Body of pancreas (tissue), 4 donors: ENCODE measurements around the gene VPS37B. TPM values are rescaled to one million over a fixed set of nuclear protein-coding genes. Genes with fewer than 3 reads are reported as not detected.

ENCODE experiments used
- ATAC-seq: fragments of 150-250 bp; one replicate; pipeline ENCODE4 v1.9.1; 2016
- DNase-seq, 4 donors: peaks; one replicate each; pipeline ENCODE4 v3.0.0-alpha.2; 2019
- H3K27ac ChIP-seq, 4 donors: fragments of 200-600 bp; sonication (generic); 1 replicate in 3 of 4; 2 replicates in 1 of 4; pipeline versions ENCODE4 v1.5.1 to v1.6.1; 2016 to 2019; ENCODE audit warnings: mild to moderate bottlenecking in 1 of 4, mixed read lengths in 1 of 4, moderate library complexity in 1 of 4
- H3K27me3 ChIP-seq, 2 donors: fragments of 200-600 bp; sonication (generic); one replicate each; pipeline ENCODE4 v1.6.0; 2016; ENCODE audit warnings: mild to moderate bottlenecking in 1 of 2
- H3K36me3 ChIP-seq, 2 donors: fragments of 200-600 bp; sonication (generic); replicated peaks in 1 of 2; 2 replicates each; pipeline ENCODE4 v1.5.1; 2016; ENCODE audit warnings: low read depth in 2 of 2; ENCODE audit not compliant: insufficient read depth in 1 of 2
- H3K4me1 ChIP-seq: fragments of 200-600 bp; sonication (generic); one replicate; pipeline ENCODE4 v1.6.0; 2016
- H3K4me3 ChIP-seq, 2 donors: fragments of 200-600 bp; sonication (generic); 1 replicate in 1 of 2; 2 replicates in 1 of 2; pipeline ENCODE4 v1.5.1; 2016 to 2019
- H3K9me3 ChIP-seq, 3 donors: fragments of 200-600 bp; sonication (generic); 1 replicate in 2 of 3; 2 replicates in 1 of 3; pipeline ENCODE4 v1.5.1; 2016
- POLR2A ChIP-seq, 3 donors: fragments of 450-650 bp; IDR thresholded peaks; one replicate each; pipeline ENCODE4 v1.6.1; 2016; ENCODE audit warnings: antibody characterized with exemption in 3 of 3, mild to moderate bottlenecking in 2 of 3
- WGBS, 2 donors: methylation state at CpG; one replicate each; pipeline ENCODE4 v1.1.5; 2017; 5-methylcytosine and 5-hydroxymethylcytosine counted together
- intact Hi-C: fragments of 100-400 bp; cut with DNase I; formaldehyde crosslinking; loops from one replicate; pipeline ENCODE4 v1.15.1; 2023
- total RNA-seq, 2 donors: library from RNA; depleted of rRNA; stranded (reverse); fragments of >200 nt; gene quantifications; one replicate each; pipeline ENCODE4 v1.1.0, GENCODE V29; 2016
- TF ChIP-seq, protein P1 (sequence below), 7 experiments: fragments of 450-650 bp in 4 of 7; fragments of 200-600 bp in 3 of 7; sonication (generic) in 3 of 7; IDR thresholded peaks; one replicate each; pipeline ENCODE4 v1.5.1; 2016 to 2019; ENCODE audit warnings: antibody characterized with exemption in 7 of 7

Gene VPS37B
- total RNA-seq, 2 donors from 2014 or later: 18.7 to 46.8 TPM

DNA sequence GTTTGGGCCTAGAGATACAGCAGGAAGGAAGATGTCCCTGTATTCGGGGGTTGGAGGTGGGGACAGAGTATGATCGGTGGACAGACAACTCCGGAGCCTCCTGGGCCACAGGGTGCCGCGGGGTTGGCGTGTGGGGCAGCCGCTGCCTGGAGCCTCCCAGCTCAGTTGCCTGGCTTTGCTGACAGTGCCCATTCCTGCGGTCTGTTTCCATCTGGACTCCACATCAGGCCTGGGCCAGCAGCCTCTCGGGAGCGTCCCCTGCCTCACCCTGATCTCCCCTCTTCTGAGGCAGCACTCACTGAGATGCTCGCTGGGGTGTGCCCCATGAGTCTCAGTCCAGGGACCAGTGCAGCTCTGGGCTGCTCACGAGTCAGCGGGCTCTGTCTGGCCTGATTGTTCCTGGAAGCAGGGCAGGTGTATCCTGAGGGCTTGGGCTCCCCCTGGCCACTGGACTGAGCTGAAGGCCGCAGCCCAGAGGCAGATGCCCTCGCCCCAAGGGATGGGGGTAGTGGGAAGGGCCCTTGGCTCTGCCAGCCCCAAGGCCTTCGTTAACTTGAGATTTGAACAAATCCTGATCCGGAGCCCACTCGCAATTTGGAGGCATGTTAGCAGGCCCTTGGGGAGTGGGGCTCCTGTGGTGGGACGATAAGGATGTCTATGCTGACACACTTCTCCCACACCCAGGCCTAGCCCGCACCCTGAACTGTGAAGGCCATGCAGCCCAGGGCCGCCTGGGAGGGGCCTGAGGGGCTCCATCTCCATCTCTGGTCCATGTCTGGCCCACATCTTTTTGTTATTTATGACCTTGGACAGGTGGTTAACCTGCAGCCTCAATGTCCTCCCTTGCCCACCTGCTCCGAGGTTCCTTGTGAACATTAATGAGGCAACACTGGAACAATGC lies 53.2 kb downstream of the VPS37B start:
- Histone ChIP-seq H3K9me3 (no peaks in the 10 kb centered on the region), H3K27ac (peak overlapping the region; percentile 37 to 93 (median 78)), H3K36me3 (no peaks in the 10 kb centered on the region), H3K4me3 (no peak overlapping the region), H3K4me1 (peaks cover 88% of the 10 kb centered on the region), H3K27me3 (no peaks in the 10 kb centered on the region)
- ATAC-seq: no peak
- intact Hi-C loops: no loop called here
- whole genome bisulfite sequencing, 2 donors: 65 to 68% methylated on average over 9 to 22 of the region's 22 CpGs
- peak in 2 of 4 donors; percentile 27 to 35 for DNase-seq
- TF ChIP-seq, protein P1, sequence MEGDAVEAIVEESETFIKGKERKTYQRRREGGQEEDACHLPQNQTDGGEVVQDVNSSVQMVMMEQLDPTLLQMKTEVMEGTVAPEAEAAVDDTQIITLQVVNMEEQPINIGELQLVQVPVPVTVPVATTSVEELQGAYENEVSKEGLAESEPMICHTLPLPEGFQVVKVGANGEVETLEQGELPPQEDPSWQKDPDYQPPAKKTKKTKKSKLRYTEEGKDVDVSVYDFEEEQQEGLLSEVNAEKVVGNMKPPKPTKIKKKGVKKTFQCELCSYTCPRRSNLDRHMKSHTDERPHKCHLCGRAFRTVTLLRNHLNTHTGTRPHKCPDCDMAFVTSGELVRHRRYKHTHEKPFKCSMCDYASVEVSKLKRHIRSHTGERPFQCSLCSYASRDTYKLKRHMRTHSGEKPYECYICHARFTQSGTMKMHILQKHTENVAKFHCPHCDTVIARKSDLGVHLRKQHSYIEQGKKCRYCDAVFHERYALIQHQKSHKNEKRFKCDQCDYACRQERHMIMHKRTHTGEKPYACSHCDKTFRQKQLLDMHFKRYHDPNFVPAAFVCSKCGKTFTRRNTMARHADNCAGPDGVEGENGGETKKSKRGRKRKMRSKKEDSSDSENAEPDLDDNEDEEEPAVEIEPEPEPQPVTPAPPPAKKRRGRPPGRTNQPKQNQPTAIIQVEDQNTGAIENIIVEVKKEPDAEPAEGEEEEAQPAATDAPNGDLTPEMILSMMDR (IDR thresholded peaks at IDR 0.05): peak in 1 of 7 experiments; percentile 13
- no peak for TF ChIP-seq POLR2A (IDR thresholded peaks at IDR 0.05)

DNA sequence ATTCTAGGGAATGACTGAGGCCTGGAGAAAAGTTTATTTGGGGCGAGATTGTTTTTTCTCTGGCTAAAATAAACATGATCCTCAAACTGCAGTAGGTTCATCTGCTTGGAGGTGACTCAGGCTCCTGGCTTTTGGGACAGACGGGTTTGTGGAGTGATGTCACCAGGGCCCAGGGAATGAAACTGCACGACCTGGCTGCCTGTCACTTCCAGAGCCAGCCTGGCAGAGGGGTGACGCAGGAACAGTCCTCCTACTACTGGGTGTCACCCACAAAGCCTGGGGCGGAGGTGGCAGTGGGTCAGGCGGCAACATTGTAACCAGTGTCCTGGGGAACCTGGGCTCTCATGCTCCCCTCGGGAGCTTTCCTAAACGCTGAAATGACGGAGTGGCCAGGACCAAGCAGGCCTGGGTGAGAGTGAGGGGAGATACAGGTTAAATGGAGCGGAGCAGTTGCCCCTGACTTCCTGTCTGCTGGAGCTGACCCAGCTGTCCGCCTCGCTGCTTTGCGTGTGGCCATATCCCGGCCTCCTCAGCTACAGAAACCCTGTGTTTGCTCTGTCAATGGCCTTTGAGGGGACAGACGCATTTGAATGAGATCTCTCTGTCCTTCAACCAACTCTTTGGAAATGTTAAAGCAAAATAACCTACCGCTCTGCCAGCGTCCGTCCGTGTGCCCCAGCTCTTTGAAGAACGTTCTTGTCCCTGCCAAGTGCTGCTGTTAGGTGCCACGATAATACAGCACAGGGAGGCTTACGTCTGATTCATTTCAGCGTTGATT lies 54.2 kb downstream of the VPS37B start:
- DNase-seq (peak in 3 of 4 donors; percentile 52 to 74 (median 71)), ATAC-seq (peak; percentile 42)
- TF ChIP-seq POLR2A (IDR thresholded peaks at IDR 0.05): peak in 2 of 3 donors; percentile 11 to 37
- TF ChIP-seq, protein P1 (IDR thresholded peaks at IDR 0.05): no peak
- Histone ChIP-seq H3K4me1 (peaks cover 97% of the 10 kb centered on the region), H3K27ac (peak overlapping the region; percentile 37 to 93 (median 78)), H3K9me3 (no peaks in the 10 kb centered on the region), H3K27me3 (no peaks in the 10 kb centered on the region), H3K36me3 (no peaks in the 10 kb centered on the region), H3K4me3 (no peak overlapping the region)
- WGBS, 2 donors: 25 to 41% methylated on average over 14 to 23 of the region's 23 CpGs
- intact Hi-C loops: no loop called here

DNA sequence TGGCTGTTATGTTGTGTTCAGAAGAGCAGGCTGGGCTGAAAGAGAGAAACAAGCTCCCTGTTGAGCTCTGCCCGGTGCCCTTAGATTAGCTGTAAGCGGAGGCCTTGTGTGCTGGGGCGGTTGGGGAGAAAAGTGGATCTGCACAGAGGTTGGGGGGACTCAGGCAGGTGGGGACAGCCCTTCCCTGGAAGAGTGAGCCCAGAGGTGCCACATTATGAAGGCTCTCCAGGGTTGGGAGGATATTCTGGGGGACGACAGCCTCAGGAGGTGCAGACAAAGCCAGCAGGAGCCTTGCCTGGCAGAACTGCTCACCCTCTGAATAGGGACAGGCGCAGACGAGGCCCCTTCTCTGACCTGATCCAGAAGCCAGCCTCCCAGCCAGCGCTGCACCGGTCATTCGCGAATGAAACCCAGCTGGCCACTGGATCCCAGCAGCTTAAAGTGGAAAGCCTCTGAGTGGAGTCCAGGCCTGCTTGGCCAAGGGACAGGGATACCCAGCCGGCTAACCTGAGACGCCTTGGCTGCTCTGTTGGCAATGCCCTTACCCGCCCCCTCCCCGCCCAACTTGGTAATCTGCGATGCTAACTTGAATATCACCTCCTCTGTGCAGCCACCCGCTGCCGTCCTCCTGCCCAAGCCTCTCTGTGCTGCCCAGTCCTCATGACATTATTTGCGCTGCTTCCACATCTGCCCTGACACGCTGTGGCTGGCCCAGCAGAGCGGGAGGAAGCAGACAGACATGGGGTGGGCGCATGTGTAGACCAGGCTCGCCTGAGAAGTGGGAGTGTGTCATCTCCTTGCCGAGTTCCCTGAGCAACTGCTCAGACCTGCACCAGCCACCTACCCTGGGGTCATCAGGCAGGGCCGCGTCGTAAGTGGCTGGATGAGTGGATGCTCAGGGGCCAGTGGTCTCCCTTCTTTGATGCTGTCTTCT lies 55.1 kb downstream of the VPS37B start:
- WGBS, 2 donors: 77 to 83% methylated on average over 17 to 25 of the region's 26 CpGs
- Histone ChIP-seq H3K27me3 (no peaks in the 10 kb centered on the region), H3K4me3 (no peak overlapping the region), H3K27ac (peak overlapping the region in 3 of 4 donors; percentile 83 to 93 (median 83)), H3K9me3 (no peaks in the 10 kb centered on the region), H3K4me1 (peaks cover 91% of the 10 kb centered on the region), H3K36me3 (no peaks in the 10 kb centered on the region)
- TF ChIP-seq, protein P1 (IDR thresholded peaks at IDR 0.05): no peak
- TF ChIP-seq POLR2A (IDR thresholded peaks at IDR 0.05): no peak
- ATAC-seq (no peak), DNase-seq (peak in 1 of 4 donors; percentile 17)
- intact Hi-C loops: no loop called here

DNA sequence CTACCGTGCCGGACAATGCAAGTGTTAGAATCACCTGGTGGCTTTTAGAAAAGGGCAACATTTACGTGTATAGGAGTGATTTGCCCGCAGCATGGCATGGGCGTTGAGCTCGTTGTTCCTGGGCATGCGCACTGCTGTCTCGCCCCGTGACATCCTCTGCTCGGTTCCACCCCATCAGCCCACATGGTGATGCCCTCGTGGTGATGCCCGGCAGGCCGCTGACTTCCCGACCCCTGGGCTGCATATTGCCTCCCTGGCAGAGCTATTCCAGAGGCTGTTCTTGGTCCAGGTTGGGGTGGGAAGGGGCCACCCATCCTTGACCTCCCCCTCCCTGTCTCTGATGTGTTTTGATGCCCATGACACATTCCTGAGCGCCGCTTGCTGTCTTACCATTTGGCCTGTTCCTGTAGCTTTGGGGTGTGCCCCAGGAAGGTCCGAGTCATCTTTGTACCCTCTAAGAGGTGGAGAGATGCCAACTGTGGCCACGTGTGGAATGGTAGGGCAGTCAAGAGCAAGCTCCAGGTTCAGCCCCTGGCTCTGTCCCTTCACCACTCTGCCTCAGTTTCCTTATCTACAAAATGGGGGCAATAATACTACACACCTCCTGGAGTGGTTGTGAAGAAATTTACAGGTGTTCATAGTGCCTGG lies 55.9 kb downstream of the VPS37B start:
- intact Hi-C loops: no loop called here
- H3K4me3 ChIP-seq: no peak overlapping the region
- 61 to 63% methylated on average over 12 to 17 of the region's 18 CpGs for WGBS, 2 donors
- no peaks in the 10 kb centered on the region for H3K36me3 ChIP-seq
- peak overlapping the region in 3 of 4 donors; percentile 83 to 93 (median 83) for H3K27ac ChIP-seq
- H3K27me3 ChIP-seq: no peaks in the 10 kb centered on the region
- ATAC-seq (no peak), DNase-seq (peak in 2 of 4 donors; percentile 15 to 16)
- no peaks in the 10 kb centered on the region for H3K9me3 ChIP-seq
- peaks cover 84% of the 10 kb centered on the region for H3K4me1 ChIP-seq
- TF ChIP-seq, protein P1 (IDR thresholded peaks at IDR 0.05): no peak
- TF ChIP-seq POLR2A (IDR thresholded peaks at IDR 0.05): no peak
